Left renal cortex interstitium (tissue), 4 donors: Measurements from ENCODE around the gene PLPP7. TPM values are rescaled to one million over a fixed set of nuclear protein-coding genes. Genes with fewer than 3 reads are reported as not detected.

ENCODE experiments used
- polyA plus RNA-seq, 4 donors: library from polyadenylated mRNA; unstranded; fragments of 120-200 nt; gene quantifications; one replicate each; pipeline ENCODE4 v1.2.1, GENCODE V29; 2013; ENCODE audit not compliant: insufficient read length in 4 of 4

PLPP7 gene
- polyA plus RNA-seq, 4 donors, result 2.6 to 3.5 (median 3.0) TPM

Other genes starting within 250 kb of the PLPP7 start
- 100 to 1,000 TPM; 364 to 376 (median 370) TPM for gene AIF1L, start 193.2 kb upstream of the PLPP7 start, polyA plus RNA-seq
- gene NUP214, start 164.1 kb upstream of the PLPP7 start, polyA plus RNA-seq, result 10 to 100 TPM; 39.8 to 68.5 (median 55.0) TPM
- 1 to 10 TPM; 2.6 to 3.5 (median 3.1) TPM for gene FAM78A, start 13.2 kb upstream of the PLPP7 start, polyA plus RNA-seq
- gene PRRC2B, start 104.4 kb downstream of the PLPP7 start, polyA plus RNA-seq, result 100 to 1,000 TPM; 152 to 226 (median 184) TPM
- 10 to 100 TPM; 29.0 to 54.6 (median 43.6) TPM for gene POMT1, start 213.2 kb downstream of the PLPP7 start, polyA plus RNA-seq
- 10 to 100 TPM; 39.4 to 44.5 (median 41.6) TPM for gene UCK1, start 241.5 kb downstream of the PLPP7 start, polyA plus RNA-seq